Placental pericyte (primary cell): Measurements from ENCODE around the gene NUSAP1. TPM values are rescaled to one million over a fixed set of nuclear protein-coding genes. Genes with fewer than 3 reads are reported as not detected.

Experiments
- total RNA-seq: library from RNA; depleted of rRNA; stranded (reverse); fragments of >200 nt; gene quantifications from 2 replicates; pipeline ENCODE4 v1.2.3, GENCODE V29; 2012

Gene NUSAP1
- total RNA-seq: 3.5 and 82.5 TPM in 2 replicates

GRCh38 chr15:41332194-41333025 lies at the start of gene NUSAP1, which contains the start of gene OIP5:
TSS of gene NUSAP1 (plus strand) at chr15:41332881. CDS start at chr15:41332958, 77 bp downstream.
TSS of gene OIP5 (minus strand) at chr15:41332591. CDS start at chr15:41332561, 30 bp downstream.

GRCh38 chr15:41416742-41417417 lies 84.2 kb downstream of the NUSAP1 start, which contains the start of gene RTF1:
TSS of gene RTF1 (plus strand) at chr15:41417095. CDS start at chr15:41417116, 21 bp downstream.

Other genes with a start within 250 kb of the NUSAP1 start
- 19.7 and 31.2 TPM in 2 replicates for gene INO80, start 216.6 kb upstream of the NUSAP1 start, total RNA-seq
- gene EXD1, start 102.1 kb upstream of the NUSAP1 start, total RNA-seq: not detected in 2 replicates
- gene CHP1, start 101.6 kb upstream of the NUSAP1 start, total RNA-seq: 97.9 and 137 TPM in 2 replicates
- 0.22 and 12.3 TPM in 2 replicates for gene OIP5, start 290 bp upstream of the NUSAP1 start, total RNA-seq
- gene NDUFAF1, start 69.6 kb downstream of the NUSAP1 start, total RNA-seq: 17.5 and 19.6 TPM in 2 replicates
- 23.0 and 27.5 TPM in 2 replicates for gene RTF1, start 84.2 kb downstream of the NUSAP1 start, total RNA-seq
- gene ITPKA, start 161.0 kb downstream of the NUSAP1 start, total RNA-seq: 3.5 and 7.7 TPM in 2 replicates
- 3.9 and 7.3 TPM in 2 replicates for gene LTK, start 180.9 kb downstream of the NUSAP1 start, total RNA-seq
- gene RPAP1, start 211.4 kb downstream of the NUSAP1 start, total RNA-seq: 20.4 and 21.3 TPM in 2 replicates
- 7.7 and 13.6 TPM in 2 replicates for gene TYRO3, start 226.3 kb downstream of the NUSAP1 start, total RNA-seq